ENCODE data around the gene SRPK2.

SRPK2 gene

DNA sequence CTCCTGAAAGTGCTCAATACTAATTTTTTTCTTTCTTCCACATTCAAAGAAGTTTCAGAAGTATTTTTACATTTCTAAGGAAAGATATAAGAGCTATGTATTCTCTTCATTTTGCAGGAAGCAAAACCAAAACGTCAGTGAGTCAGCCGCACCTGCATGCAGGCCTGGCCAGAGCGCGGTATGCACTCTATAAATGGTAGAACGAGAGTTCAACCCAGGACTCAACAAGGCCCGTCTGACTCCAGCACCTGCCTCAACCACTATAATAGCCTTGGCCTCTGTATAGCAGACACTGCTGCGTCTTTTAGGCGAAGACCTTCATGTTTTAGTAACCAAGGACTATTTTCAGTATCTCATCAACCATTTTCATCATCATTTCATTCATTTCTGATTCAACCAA is 261.5 kb downstream of the SRPK2 start:
- no peak for DNase-seq (ENCODE audit: extremely low spot score)
- CTCF ChIA-PET, result no interaction called here
- TF ChIP-seq ARNT (IDR thresholded peaks at IDR 0.05), result no peak
- TF ChIP-seq FOXM1 (IDR thresholded peaks at IDR 0.05; ENCODE audit: borderline replicate concordance), result no peak
- TF ChIP-seq ZNF384 (IDR thresholded peaks at IDR 0.05), result no peak
- no peak for TF ChIP-seq SUZ12 (IDR thresholded peaks at IDR 0.05)
- no peak for TF ChIP-seq BHLHE40 (IDR thresholded peaks at IDR 0.05; ENCODE audit: borderline replicate concordance)
- TF ChIP-seq LEF1 (IDR thresholded peaks at IDR 0.05; ENCODE audit: borderline replicate concordance), result no peak
- TF ChIP-seq FOXK2 (IDR thresholded peaks at IDR 0.05), result no peak
- no peak for TF ChIP-seq TARDBP (IDR thresholded peaks at IDR 0.05)
- TF ChIP-seq, protein P1, sequence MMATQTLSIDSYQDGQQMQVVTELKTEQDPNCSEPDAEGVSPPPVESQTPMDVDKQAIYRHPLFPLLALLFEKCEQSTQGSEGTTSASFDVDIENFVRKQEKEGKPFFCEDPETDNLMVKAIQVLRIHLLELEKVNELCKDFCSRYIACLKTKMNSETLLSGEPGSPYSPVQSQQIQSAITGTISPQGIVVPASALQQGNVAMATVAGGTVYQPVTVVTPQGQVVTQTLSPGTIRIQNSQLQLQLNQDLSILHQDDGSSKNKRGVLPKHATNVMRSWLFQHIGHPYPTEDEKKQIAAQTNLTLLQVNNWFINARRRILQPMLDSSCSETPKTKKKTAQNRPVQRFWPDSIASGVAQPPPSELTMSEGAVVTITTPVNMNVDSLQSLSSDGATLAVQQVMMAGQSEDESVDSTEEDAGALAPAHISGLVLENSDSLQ (IDR thresholded peaks at IDR 0.05), result no peak
- TF ChIP-seq HDGF (IDR thresholded peaks at IDR 0.05; ENCODE audit: borderline replicate concordance), result no peak
- TF ChIP-seq L3MBTL2 (conservative IDR thresholded peaks at IDR 0.05), result no peak
- no peak for TF ChIP-seq FOXA1 (IDR thresholded peaks at IDR 0.05)
- POLR2A ChIA-PET, result no interaction called here

DNA sequence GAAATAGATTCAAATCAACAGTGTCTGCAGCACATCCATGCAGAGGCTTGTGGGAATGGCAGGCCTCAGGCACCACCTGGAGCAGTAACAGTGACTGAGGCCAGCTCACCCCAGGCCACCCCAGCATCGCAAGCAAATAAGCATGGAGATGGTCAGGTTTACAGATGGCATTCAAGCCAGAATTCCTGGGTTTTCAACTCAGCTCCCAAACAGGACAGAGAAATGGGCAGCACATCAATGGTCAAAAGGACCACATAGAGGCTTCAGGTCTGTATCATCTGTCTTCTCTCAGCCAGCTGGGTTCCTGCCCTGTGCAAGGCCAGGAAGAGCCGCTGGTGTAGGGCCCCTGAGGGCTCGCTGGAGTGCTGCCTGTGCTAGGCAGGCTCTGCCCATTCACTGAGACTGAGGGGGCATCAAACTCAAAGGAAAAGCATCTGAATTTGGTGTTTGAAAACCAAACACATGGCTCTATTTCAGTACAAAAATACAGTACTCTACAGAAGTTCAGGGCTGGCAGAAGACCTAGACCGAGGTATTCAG is 262.2 kb downstream of the SRPK2 start:
- no peak for DNase-seq (ENCODE audit: extremely low spot score)
- ChIA-PET CTCF (interaction anchor here (0.6 kb wide), 1 partner anchor 511 kb away, joined by 3 read pairs; no protein-coding TSS in a partner anchor), POLR2A (no interaction called here)
- no peak for TF ChIP-seq HDGF (IDR thresholded peaks at IDR 0.05; ENCODE audit: borderline replicate concordance)
- no peak for TF ChIP-seq BHLHE40 (IDR thresholded peaks at IDR 0.05; ENCODE audit: borderline replicate concordance)
- TF ChIP-seq NFRKB (IDR thresholded peaks at IDR 0.05), result no peak
- TF ChIP-seq, protein P1 (IDR thresholded peaks at IDR 0.05), result no peak
- no peak for TF ChIP-seq FOXK2 (IDR thresholded peaks at IDR 0.05)
- no peak for TF ChIP-seq ARNT (IDR thresholded peaks at IDR 0.05)
- no peak for TF ChIP-seq L3MBTL2 (conservative IDR thresholded peaks at IDR 0.05)

DNA sequence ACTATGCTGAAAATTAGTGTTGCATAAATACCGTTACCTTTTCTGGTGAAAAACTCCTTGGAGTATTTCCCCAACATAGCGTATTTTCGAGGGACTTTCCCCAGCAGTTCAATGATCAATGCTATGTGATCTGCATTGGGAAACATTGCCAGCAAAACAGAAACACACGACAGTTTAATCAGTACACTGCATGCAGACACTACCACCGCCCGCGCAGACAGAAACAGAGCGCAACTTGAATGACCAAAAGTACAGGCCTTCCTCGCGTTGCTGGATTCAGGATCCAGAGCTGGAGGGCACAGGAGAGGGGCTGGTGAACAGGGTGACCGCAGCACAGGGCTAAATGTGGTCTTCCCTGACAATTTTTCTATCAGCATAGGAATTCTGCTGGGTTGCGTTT is 263.0 kb downstream of the SRPK2 start:
- TF ChIP-seq CTBP1 (IDR thresholded peaks at IDR 0.05; ENCODE audit: borderline replicate concordance), result no peak
- no peak for TF ChIP-seq FOXK2 (IDR thresholded peaks at IDR 0.05)
- TF ChIP-seq L3MBTL2 (conservative IDR thresholded peaks at IDR 0.05), result no peak
- TF ChIP-seq ZNF384 (IDR thresholded peaks at IDR 0.05), result no peak
- TF ChIP-seq BHLHE40 (IDR thresholded peaks at IDR 0.05; ENCODE audit: borderline replicate concordance), result no peak
- ChIA-PET POLR2A (no interaction called here), CTCF (interaction anchor here (0.6 kb wide), 1 partner anchor 512 kb away, joined by 3 read pairs; no protein-coding TSS in a partner anchor)
- no peak for DNase-seq (ENCODE audit: extremely low spot score)

DNA sequence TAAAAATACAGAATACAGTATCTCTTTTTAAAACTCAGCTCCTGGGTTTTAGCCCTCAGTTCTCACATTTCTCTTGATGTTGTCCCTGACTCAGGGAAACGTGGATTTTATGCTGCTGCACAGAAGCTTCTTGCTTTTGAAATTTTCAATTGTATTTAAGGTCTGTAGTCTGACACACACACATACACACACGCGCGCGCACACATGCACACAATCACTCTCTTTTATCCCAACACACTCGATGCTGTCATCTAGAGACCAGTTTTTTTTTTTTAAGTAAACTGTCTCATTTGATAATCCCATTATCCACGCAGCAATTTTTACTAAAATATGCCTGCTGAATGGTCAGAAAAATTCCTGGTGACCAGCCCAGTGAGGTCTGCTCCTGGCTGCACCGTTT is 266.1 kb downstream of the SRPK2 start:
- no peak for DNase-seq (ENCODE audit: extremely low spot score)
- TF ChIP-seq ELF4 (IDR thresholded peaks at IDR 0.05), result no peak
- TF ChIP-seq CTBP1 (IDR thresholded peaks at IDR 0.05; ENCODE audit: borderline replicate concordance), result no peak
- no peak for TF ChIP-seq ZNF384 (IDR thresholded peaks at IDR 0.05)
- no peak for TF ChIP-seq LEF1 (IDR thresholded peaks at IDR 0.05; ENCODE audit: borderline replicate concordance)
- no peak for TF ChIP-seq FOXA1 (IDR thresholded peaks at IDR 0.05)
- TF ChIP-seq ARNT (IDR thresholded peaks at IDR 0.05), result no peak
- no peak for TF ChIP-seq BHLHE40 (IDR thresholded peaks at IDR 0.05; ENCODE audit: borderline replicate concordance)
- CTCF ChIA-PET, result no interaction called here
- POLR2A ChIA-PET, result no interaction called here

DNA sequence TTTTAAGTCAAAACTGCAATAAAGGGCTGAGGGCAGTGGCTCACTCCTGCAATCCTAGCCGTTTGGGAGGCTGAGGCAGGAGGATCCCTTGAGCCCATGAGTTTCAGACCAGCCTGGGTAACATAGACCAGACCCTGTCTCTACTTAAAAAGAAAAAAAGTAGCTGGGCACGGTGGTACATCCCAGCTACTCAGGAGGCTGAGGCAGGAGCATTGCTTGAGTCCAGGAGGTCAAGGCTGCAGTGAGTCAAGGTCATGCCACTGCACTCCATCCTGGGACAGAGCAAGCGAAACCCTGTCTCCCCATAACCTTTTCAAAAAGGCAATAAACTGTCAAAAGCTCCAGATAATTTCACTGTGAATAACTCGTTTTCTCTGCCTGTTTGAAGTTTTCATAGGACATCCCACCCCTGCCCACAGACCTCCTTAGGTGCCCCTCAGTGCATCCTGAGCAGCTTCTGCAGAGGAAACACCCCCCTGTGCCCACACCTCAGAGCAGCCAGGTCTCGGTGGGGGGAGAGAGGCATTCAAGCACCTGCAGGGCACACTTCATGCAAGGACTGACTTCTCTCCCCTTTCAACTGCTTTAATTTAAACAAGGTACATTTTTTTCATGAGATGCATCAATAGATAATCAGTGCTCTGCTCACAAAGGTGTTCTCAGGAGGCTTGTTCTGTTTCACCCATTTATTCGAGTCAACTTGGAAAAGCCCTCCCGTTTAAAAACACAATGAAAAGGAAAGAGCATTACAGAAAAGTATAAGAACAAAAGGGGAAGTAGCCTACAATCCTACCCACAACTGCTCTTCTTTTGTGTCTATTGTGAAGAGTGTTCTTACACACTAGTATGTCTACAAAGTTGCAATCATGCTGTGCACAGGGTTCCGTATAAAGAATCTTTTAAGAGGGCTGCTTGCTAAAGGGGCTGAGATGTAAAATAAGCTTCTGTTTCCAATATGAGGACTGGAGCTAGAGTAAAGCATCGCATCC is 269.8 kb downstream of the SRPK2 start:
- TF ChIP-seq ELF4 (IDR thresholded peaks at IDR 0.05), result no peak
- TF ChIP-seq, protein P1 (IDR thresholded peaks at IDR 0.05), result no peak
- no peak for TF ChIP-seq SUZ12 (IDR thresholded peaks at IDR 0.05)
- TF ChIP-seq FOXK2 (IDR thresholded peaks at IDR 0.05), result no peak
- TF ChIP-seq LEF1 (IDR thresholded peaks at IDR 0.05; ENCODE audit: borderline replicate concordance), result no peak
- TF ChIP-seq FOXA1 (IDR thresholded peaks at IDR 0.05), result no peak
- TF ChIP-seq CTBP1 (IDR thresholded peaks at IDR 0.05; ENCODE audit: borderline replicate concordance), result no peak
- no peak for TF ChIP-seq NFRKB (IDR thresholded peaks at IDR 0.05)
- TF ChIP-seq FOXM1 (IDR thresholded peaks at IDR 0.05; ENCODE audit: borderline replicate concordance), result no peak
- no peak for TF ChIP-seq SP1 (IDR thresholded peaks at IDR 0.05)
- TF ChIP-seq TARDBP (IDR thresholded peaks at IDR 0.05), result no peak
- TF ChIP-seq L3MBTL2 (conservative IDR thresholded peaks at IDR 0.05), result no peak
- TF ChIP-seq HDGF (IDR thresholded peaks at IDR 0.05; ENCODE audit: borderline replicate concordance), result no peak
- ChIA-PET POLR2A (no interaction called here), CTCF (interaction anchor here (0.5 to 0.6 kb wide), 2 partner anchors 17 to 350 kb away, joined by 3 to 4 read pairs; no protein-coding TSS in a partner anchor)
- no peak for DNase-seq (ENCODE audit: extremely low spot score)

Measured in HEK293T (cell line).